ENCODE measurements around the gene CYP2W1. TPM values are rescaled to one million over a fixed set of nuclear protein-coding genes. Genes with fewer than 3 reads are reported as not detected.
"Not testable (repeated sequence)": the region's sequence is repeated elsewhere in the genome, so short reads cannot be mapped to it uniquely, and the experiment has no call there.

Gene CYP2W1
- total RNA-seq, 1 experiment from 2014 or later: not detected

DNA sequence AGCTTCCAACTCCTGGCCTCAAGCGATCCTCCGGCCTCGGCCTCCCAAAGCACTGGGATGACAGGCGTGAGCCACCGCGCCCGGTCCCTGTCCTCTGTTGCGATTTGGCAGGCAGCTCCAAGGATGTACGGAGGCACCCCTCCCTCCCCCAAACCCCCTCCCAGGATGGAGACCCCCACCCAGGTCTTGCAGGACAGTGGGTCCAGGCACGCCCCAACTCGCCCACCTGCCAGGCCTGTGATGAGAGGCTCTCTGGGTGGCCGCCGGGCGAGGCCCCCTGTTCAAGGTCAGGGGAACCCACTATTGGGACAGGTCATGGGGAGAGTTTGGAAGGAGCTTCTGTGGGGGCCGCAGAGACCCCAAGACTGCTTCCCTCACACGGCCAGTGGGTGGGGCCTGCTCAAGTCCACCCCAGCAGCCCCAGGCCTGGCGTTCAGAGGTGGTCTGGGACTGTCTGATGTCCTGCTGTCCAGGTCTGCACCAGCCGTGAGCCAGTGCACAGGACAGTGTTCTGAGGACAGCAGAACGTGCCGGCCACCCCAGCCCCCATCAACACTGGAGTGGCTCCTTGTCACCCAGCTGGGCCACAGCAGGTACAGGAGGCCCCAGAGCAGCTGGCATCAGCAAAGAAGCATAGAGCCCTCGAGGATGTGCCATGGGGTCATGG, 31.0 kb upstream of the CYP2W1 start:
- DNase-seq (ENCODE audit: low spot score): no peak

GRCh38 chr7:952548-953441, 30.2 kb upstream of the CYP2W1 start:
- DNase-seq (ENCODE audit: low spot score): no peak

- no peak for DNase-seq (ENCODE audit: low spot score)
Measured at GRCh38 chr7:953547-954327, 29.2 kb upstream of the CYP2W1 start.

- DNase-seq (ENCODE audit: low spot score): peak; percentile 20
Measured at GRCh38 chr7:954330-955238, 28.4 kb upstream of the CYP2W1 start, which contains the start of gene ADAP1. TSS of gene ADAP1 (minus strand) at chr7:954680. CDS start at chr7:954477, 203 bp downstream.

DNA sequence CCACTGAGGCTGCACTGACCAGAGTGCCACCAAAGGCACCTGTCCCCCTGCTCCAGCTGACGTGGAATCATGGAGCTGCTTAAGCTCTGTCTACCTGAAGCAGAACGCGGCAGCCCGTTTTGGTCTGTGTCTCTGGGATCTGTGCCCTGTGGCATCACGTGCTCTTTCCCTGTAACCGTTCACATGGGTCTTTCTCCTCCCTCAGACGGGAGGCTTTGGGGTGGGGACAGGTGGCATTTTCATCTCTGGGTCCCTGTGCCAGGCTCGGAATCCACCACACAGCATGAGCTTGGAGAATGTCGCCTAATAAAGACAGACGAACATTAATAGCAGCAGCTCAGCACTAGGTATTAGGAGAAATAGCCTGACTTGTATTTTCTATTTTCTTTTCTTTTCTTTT, 26.9 kb upstream of the CYP2W1 start:
- DNase-seq (ENCODE audit: low spot score): no peak

GRCh38 chr7:957418-958220, 25.4 kb upstream of the CYP2W1 start:
- no peak for DNase-seq (ENCODE audit: low spot score)

DNA sequence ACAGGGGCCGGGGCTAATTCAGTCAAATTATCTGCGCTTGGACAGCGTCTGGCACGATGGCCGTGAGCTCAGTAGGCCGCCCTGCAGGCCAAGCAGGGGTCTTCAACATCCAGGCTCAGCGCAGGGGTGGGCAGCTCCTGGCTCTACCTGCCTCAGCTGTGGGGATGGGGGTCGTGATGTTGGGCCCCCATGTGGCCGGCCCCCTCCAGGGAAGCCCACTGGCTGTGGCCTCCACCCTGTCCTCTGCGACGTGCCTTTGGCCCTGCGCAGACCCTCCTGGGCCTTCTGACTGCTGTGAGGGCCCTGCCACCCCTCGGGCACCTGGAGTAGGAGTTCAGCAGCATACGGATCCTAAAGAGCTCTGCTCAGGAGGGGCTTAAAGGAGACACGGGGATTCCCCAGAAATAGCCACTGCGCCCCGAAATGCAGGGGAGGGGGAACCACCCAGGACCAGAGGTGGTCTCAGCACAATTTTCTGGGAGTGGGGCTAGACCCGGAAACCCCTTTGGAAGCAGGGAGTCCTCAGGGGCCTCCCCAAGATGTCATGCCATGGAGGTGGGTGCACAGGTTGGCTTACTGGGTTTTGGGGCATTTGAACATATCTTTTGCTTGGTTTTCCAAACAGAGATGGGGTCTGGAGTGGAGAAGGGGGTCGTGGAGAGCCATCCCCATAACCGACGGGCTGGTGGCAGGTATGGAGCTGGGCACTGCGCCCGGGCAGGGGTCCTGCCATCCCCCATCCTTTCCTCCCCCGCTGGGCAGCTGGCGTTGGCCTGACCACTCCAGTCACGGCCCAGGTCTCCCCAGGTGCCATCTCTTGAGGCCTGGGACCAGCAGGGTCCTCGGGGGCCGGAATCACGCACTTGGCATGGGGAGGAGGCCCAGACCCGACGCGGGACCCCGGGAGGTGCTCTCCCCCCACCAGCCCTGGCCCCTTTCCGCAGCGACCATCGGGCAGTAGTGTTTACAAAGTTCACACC, 24.5 kb upstream of the CYP2W1 start:
- DNase-seq (ENCODE audit: low spot score): no peak

- DNase-seq (ENCODE audit: low spot score): no peak
Measured at GRCh38 chr7:959271-959670, 23.7 kb upstream of the CYP2W1 start.

DNA sequence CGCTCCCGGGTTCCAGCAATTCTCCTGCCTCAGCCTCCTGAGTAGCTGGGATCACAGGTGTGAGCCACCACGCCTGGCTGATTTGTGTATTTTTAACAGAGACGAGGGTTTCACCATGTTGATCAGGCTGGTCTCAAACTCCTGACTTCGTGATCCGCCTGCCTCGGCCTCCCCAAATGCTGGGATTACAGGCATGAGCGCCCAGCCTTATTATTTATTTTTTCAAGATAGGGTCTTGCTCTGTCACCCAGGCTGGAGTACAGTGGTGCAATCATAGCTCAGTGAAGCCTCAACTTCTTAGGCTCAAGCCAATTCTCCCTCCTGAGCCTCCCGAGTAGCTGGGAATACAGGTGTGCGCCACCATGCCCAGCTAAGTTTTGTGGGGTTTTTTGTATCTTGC, 23.2 kb upstream of the CYP2W1 start:
- not testable (repeated sequence) for DNase-seq (ENCODE audit: low spot score)

- DNase-seq (ENCODE audit: low spot score): no peak
Measured at GRCh38 chr7:960269-960871, 22.6 kb upstream of the CYP2W1 start.

GRCh38 chr7:960972-961371, 22.0 kb upstream of the CYP2W1 start:
- DNase-seq (ENCODE audit: low spot score): not testable (repeated sequence)

GRCh38 chr7:961546-962400, 21.2 kb upstream of the CYP2W1 start:
- DNase-seq (ENCODE audit: low spot score): no peak

GRCh38 chr7:962401-963081, 20.4 kb upstream of the CYP2W1 start:
- DNase-seq (ENCODE audit: low spot score): no peak

DNA sequence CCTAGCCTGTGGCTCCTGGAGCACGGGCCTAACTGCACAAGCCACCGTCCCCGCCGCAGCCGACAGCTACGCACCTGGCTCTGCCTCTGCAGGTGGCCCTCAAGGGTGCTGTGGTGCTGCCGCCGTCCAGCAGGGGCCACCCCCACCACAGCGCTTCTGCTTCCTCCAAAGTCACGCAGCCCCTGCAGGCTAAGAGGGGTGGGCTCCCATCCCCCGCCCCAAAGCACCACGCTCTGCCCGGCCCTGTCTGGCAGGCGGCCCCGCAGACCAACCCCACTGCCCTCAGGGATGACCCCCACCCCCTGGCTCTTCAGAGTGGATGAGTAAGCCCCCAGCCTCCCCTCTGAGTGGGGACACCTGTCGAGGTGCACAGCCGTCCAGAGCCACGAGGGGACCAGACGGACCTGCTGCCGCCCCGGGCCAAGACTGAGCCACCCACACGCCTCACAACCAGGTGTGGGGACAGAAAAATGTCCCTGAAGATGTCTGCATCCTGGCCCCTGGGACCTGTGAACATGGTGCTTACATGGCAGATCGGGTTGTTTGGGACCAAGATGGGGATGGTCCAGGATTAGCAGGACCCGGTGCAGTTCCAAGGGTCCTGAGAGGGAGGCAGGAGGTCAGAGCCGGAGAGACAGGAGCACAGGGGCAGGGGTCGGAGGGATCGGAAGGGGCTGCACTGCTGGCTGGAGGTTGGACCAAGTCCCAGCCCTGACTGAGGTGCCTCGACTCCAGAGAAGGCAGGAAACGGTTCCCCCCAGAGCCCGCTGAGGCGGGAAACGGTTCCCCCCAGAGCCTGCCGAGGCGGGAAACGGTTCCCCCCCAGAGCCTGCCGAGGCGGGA, 19.5 kb upstream of the CYP2W1 start:
- DNase-seq (ENCODE audit: low spot score): no peak

DNA sequence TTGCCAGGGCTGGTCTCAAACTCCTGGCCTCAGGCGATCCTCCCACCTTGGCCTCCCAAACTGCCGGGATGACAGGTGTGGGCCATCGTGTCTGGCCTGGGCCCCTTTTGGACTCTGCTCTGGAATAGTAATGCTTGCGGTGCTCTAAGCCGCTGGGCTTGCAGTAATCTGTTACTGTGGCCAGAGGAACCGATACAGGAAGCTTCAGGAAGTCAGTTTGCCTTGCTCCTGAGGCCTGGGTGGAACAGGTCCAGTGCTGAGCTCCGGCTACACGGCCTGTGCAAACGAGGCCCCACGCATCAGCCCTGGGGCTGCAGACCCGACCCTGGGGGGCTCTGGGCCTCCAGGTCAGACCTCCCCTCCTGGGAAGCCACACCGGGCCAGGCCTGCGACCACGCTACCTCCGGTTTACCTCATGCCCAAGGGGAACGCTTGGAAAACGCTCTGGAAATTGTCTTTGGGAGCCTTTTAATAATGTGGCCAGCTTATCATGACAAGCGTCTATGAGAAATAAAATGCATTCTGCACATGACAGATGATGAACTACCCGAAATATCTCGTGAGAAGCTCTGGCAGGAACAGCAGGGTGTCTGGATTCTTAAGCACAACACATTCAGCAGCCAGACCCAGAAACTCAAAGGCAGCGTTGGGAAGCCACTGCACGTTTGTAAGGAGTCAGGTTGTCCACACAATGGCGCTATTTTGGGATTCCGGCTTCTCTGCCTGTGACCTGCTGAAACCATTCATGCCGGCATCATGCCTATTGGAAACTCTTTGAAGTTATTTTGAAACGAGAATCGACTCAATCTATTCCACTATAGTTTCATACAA, 18.4 kb upstream of the CYP2W1 start:
- DNase-seq (ENCODE audit: low spot score): peak; percentile 33
